CD4-positive, CD25-positive, alpha-beta regulatory T cell (primary cell): ENCODE data around the gene ING5. TPM values are rescaled to one million over a fixed set of nuclear protein-coding genes. Genes with fewer than 3 reads are reported as not detected.
A peak's percentile ranks its signal among the peaks of the same experiment; 100 is the strongest.
"Not testable (repeated sequence)": the region's sequence is repeated elsewhere in the genome, so short reads cannot be mapped to it uniquely, and the experiment has no call there.

Experiments used
- ATAC-seq, 2 donors: fragments of 150-1000 bp; cut with Tn5 transposase; one replicate each; pipeline ENCODE4 v1.10.0; 2021; ENCODE audit warnings: low read depth in 2 of 2, moderate number of reproducible peaks in 2 of 2, moderate library complexity in 1 of 2
- DNase-seq, 3 donors: peaks; one replicate each; pipeline versions ENCODE4 v3.0.0 to v3.0.0-alpha.2; 2012 to 2022; ENCODE audit warnings: mixed read lengths in 1 of 3
- H3K27ac ChIP-seq: one replicate; pipeline ENCODE4 v1.7.0; 2013; ENCODE audit warnings: mild to moderate bottlenecking, low read length; ENCODE audit not compliant: insufficient read depth, poor library complexity, severe bottlenecking
- H3K27me3 ChIP-seq: one replicate; pipeline ENCODE4 v1.7.0; 2013; ENCODE audit warnings: low read length; ENCODE audit not compliant: control insufficient read depth, insufficient read depth
- H3K36me3 ChIP-seq: one replicate; pipeline ENCODE4 v1.7.0; 2013; ENCODE audit warnings: mild to moderate bottlenecking, low read length, moderate library complexity; ENCODE audit not compliant: control insufficient read depth, insufficient read depth
- H3K4me1 ChIP-seq: 2 replicates; pipeline ENCODE4 v1.7.0; 2013; ENCODE audit warnings: mild to moderate bottlenecking, low read length; ENCODE audit not compliant: insufficient read depth, control insufficient read depth, poor library complexity, severe bottlenecking
- H3K4me3 ChIP-seq: one replicate; pipeline ENCODE4 v1.7.0; 2013; ENCODE audit warnings: low read depth, mild to moderate bottlenecking, low read length, moderate library complexity
- H3K9me3 ChIP-seq, 2 experiments: 1 replicate in 1 of 2; 2 replicates in 1 of 2; pipeline ENCODE4 v1.7.0; 2013; ENCODE audit warnings: low read length in 2 of 2, mild to moderate bottlenecking in 1 of 2, moderate library complexity in 1 of 2; ENCODE audit not compliant: control insufficient read depth in 2 of 2
- H3K27ac Mint-ChIP-seq, 3 donors: one replicate each; pipeline ENCODE4 v1.8.0; 2020 to 2022; ENCODE audit warnings: mild to moderate bottlenecking in 3 of 3, mixed read lengths in 3 of 3, moderate library complexity in 2 of 3
- H3K27me3 Mint-ChIP-seq: one replicate; pipeline ENCODE4 v1.8.0; 2022; ENCODE audit warnings: mild to moderate bottlenecking, mixed read lengths
- H3K36me3 Mint-ChIP-seq: one replicate; pipeline ENCODE4 v1.8.0; 2020; ENCODE audit warnings: mixed read lengths
- H3K4me1 Mint-ChIP-seq, 4 donors: one replicate each; pipeline ENCODE4 v1.8.0; 2020 to 2022; ENCODE audit warnings: mixed read lengths in 4 of 4, mild to moderate bottlenecking in 1 of 4
- H3K4me3 Mint-ChIP-seq, 4 donors: one replicate each; pipeline ENCODE4 v1.8.0; 2020 to 2022; ENCODE audit warnings: mild to moderate bottlenecking in 4 of 4, mixed read lengths in 4 of 4, moderate library complexity in 3 of 4
- H3K9me3 Mint-ChIP-seq, 7 donors: one replicate each; pipeline ENCODE4 v1.8.0; 2020 to 2022; ENCODE audit warnings: mixed read lengths in 7 of 7, mild to moderate bottlenecking in 3 of 7, moderate library complexity in 2 of 7
- polyA plus RNA-seq, 4 donors: library from polyadenylated mRNA; unstranded; fragments of 300-500 nt; fragmentation: Illumina TruSeq; gene quantifications; one replicate each; pipeline ENCODE4 v1.2.3, GENCODE V29; 2021
- total RNA-seq: library from RNA; stranded (reverse); gene quantifications from one replicate; pipeline ENCODE4 v1.2.3, GENCODE V29; 2022

ING5 gene
- total and polyA plus RNA-seq, 5 donors from 2014 or later: 16.7 to 64.8 (median 21.4) TPM

DNA sequence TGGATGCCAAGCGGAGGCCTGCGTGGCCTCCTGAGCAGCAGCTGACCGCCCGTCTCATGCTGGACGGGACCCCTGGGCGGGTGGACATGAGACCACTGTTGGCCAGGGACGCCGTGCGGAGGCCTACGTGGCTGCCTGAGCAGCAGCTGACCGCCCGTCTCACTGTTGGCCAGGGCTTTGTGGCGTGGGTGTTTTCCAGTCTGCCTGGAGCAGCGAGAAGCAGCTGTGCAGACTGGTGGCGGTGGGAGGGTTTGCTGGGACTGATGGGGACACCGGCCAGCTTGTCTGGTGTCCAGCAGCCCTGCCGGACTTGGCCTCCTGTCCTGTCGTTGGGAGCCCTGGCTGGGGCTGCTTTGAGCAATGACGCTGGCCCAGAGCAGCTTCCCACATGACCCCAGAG, 26.8 kb downstream of the ING5 start:
- ATAC-seq: no peak
- no peak overlapping the region for H3K4me3 ChIP-seq

GRCh38 chr2:241729868-241730267, 28.0 kb downstream of the ING5 start:
- Mint-ChIP-seq H3K4me3 (no peak overlapping the region), H3K27me3 (no peaks in the 10 kb centered on the region), H3K9me3 (no peaks in the 10 kb centered on the region), H3K27ac (no peak overlapping the region), H3K4me1 (peaks cover 0 to 18% (median 5%) of the 10 kb centered on the region in 4 donors), H3K36me3 (peaks cover 5% of the 10 kb centered on the region)
- Histone ChIP-seq H3K36me3 (peaks cover 2% of the 10 kb centered on the region), H3K27me3 (no peaks in the 10 kb centered on the region), H3K9me3 (no peaks in the 10 kb centered on the region), H3K27ac (no peak overlapping the region), H3K4me1 (peaks cover 9% of the 10 kb centered on the region), H3K4me3 (no peak overlapping the region)
- no peak for DNase-seq
- ATAC-seq: no peak

More for the DNA sequence above, 26.8 kb downstream of the ING5 start:
- Mint-ChIP-seq H3K27me3 (no peaks in the 10 kb centered on the region), H3K36me3 (peaks cover 12% of the 10 kb centered on the region), H3K27ac (no peak overlapping the region), H3K4me3 (no peak overlapping the region), H3K9me3 (no peaks in the 10 kb centered on the region), H3K4me1 (peaks cover 0 to 15% (median 4%) of the 10 kb centered on the region in 4 donors)
- no peak for DNase-seq
- Histone ChIP-seq H3K27me3 (no peaks in the 10 kb centered on the region), H3K36me3 (peaks cover 2% of the 10 kb centered on the region), H3K9me3 (no peaks in the 10 kb centered on the region), H3K4me1 (peaks cover 3% of the 10 kb centered on the region), H3K27ac (no peak overlapping the region)

GRCh38 chr2:241730671-241731293, 28.9 kb downstream of the ING5 start:
- H3K27ac Mint-ChIP-seq: no peak overlapping the region

GRCh38 chr2:241732513-241733186, 30.8 kb downstream of the ING5 start:
- not testable (repeated sequence) for H3K27me3 Mint-ChIP-seq, H3K9me3 ChIP-seq, H3K4me3 ChIP-seq, H3K27ac ChIP-seq, H3K27ac Mint-ChIP-seq, H3K9me3 Mint-ChIP-seq, ATAC-seq, H3K27me3 ChIP-seq, H3K36me3 ChIP-seq, H3K36me3 Mint-ChIP-seq
- Mint-ChIP-seq H3K4me1 (peaks cover 0 to 30% (median 11%) of the 10 kb centered on the region in 4 donors), H3K4me3 (peak overlapping the region; percentile 33 to 81 (median 70))
- DNase-seq: peak; percentile 34 to 50 (median 44)
- H3K4me1 ChIP-seq: peaks cover 19% of the 10 kb centered on the region

More at GRCh38 chr2:241730671-241731293, 28.9 kb downstream of the ING5 start:
- peaks cover 1% of the 10 kb centered on the region for H3K36me3 Mint-ChIP-seq
- DNase-seq: no peak
- no peak for ATAC-seq
- H3K36me3 ChIP-seq: peaks cover 2% of the 10 kb centered on the region
- no peaks in the 10 kb centered on the region for H3K27me3 Mint-ChIP-seq
- H3K4me1 ChIP-seq: peaks cover 18% of the 10 kb centered on the region
- H3K27ac ChIP-seq: no peak overlapping the region
- no peaks in the 10 kb centered on the region for H3K9me3 ChIP-seq
- peaks cover 0 to 23% (median 5%) of the 10 kb centered on the region in 4 donors for H3K4me1 Mint-ChIP-seq
- no peaks in the 10 kb centered on the region for H3K27me3 ChIP-seq
- H3K9me3 Mint-ChIP-seq: no peaks in the 10 kb centered on the region
- no peak overlapping the region for H3K4me3 ChIP-seq
- peak overlapping the region in 3 of 4 donors; percentile 28 to 77 (median 44) for H3K4me3 Mint-ChIP-seq

DNA sequence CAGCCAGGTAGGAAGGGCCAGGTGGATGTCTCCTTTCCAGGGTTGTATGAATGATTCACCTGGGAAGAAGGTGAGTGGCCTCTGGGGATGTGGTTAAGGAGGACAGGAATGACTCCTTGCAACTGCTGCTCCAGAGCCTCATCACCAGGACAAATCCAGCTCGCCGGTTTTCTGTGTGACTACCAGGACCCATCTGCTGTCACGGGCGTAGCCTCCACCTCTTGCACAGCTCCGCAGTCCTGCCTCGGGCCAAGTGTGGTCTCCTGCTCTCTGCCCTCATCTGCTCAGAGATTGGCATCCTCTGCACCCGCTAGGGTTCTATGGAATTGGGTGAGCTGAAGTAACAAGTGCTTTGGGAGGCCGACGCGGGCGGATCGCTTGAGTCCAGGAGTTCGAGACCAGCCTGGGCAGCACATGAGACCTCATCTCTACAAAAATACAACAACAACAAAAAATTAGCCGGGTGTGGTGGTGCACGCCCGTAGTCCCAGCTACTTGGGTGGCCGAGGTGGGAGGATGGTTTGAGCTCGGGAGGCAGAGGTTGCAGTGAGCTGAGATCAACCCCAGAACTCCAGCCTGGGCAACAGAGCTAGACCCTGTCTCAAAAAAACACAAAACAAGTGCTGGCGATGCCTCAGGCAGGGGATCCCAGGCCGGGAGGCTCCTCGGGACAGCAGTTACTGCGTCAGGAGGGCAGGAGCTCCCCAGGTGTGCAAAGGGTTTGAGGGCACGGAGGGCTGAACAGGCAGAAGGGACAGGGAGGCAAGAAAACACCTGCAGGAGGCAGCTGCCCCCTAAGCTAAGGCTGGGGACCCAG, 31.8 kb downstream of the ING5 start:
- H3K9me3 ChIP-seq: no peaks in the 10 kb centered on the region
- H3K4me1 ChIP-seq: peaks cover 19% of the 10 kb centered on the region
- no peak overlapping the region for H3K4me3 ChIP-seq
- DNase-seq (no peak), ATAC-seq (no peak)
- Mint-ChIP-seq H3K27me3 (no peaks in the 10 kb centered on the region), H3K9me3 (no peaks in the 10 kb centered on the region), H3K4me3 (peak overlapping the region; percentile 63 to 81 (median 77)), H3K36me3 (peaks cover under 1% of the 10 kb centered on the region), H3K27ac (peak overlapping the region in 2 of 3 donors; percentile 46 to 91), H3K4me1 (peaks cover 0 to 37% (median 15%) of the 10 kb centered on the region in 4 donors)
- H3K27ac ChIP-seq: no peak overlapping the region
- H3K27me3 ChIP-seq: no peaks in the 10 kb centered on the region
- H3K36me3 ChIP-seq: no peaks in the 10 kb centered on the region

DNA sequence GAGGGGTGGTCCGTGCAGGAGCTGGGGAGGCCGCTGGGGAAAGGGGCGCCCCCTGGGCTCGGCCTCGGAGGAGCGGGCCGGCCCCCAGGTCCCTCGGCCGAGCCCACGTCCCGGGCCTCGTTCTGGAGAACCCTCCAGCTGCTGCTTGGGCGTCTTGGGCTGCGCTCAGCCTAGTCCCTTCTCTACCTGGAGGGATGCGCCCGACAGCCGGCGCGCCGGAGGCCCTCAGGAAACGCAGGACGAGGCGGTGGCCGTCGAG, 32.3 kb downstream of the ING5 start:
- Mint-ChIP-seq H3K9me3 (no peaks in the 10 kb centered on the region), H3K36me3 (peaks cover 4% of the 10 kb centered on the region), H3K27me3 (no peaks in the 10 kb centered on the region), H3K4me3 (peak overlapping the region in 3 of 4 donors; percentile 76 to 81 (median 78)), H3K4me1 (peaks cover 0 to 40% (median 18%) of the 10 kb centered on the region in 4 donors), H3K27ac (no peak overlapping the region)
- Histone ChIP-seq H3K4me1 (peaks cover 19% of the 10 kb centered on the region), H3K36me3 (no peaks in the 10 kb centered on the region), H3K27ac (no peak overlapping the region), H3K27me3 (no peaks in the 10 kb centered on the region), H3K4me3 (no peak overlapping the region), H3K9me3 (no peaks in the 10 kb centered on the region)
- ATAC-seq (no peak), DNase-seq (no peak)

DNA sequence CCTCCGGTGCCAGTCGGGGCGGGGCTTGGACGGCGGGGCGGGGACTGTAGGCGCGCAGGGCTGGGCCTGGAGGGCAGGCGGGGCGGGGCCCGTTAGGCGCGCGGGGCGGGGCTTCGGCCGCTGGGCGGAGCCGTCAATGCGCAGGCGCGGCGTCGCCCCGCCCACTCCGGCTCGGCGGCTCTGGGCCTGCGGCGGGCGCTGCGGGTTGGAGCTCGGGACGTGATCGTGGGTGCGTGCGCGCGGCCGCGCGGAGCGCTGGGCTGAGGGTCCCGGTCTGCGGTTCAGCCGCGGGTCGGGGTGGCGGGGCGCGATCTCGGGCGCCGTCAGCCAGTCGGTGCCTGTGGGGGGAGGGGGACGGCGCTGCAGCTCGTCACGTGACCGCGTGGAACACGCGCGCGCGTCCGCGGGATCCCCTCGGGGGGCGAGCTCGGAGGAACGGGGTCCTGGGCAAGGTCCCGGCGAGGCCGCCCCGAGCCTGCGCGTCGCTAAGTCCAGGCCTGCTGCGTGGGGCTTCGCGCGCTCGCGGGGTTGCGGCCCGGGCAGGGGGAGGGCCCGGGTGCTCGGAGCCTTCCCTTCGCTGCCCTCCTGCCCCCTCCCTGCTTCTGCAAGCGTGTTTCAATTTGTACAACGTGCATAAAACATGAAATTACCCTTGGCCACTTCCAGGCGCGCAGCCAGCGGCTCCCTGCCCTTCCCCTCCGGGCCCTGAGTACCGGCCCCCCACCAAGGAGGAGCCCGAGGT, 32.8 kb downstream of the ING5 start, which contains the start of gene D2HGDH:
Gene D2HGDH (plus strand): TSS at position 164 of the 742 bp plus-strand sequence. CDS start 595 bp downstream, outside the sequence.
- Mint-ChIP-seq H3K9me3 (no peaks in the 10 kb centered on the region), H3K36me3 (peaks cover 4% of the 10 kb centered on the region), H3K4me3 (peak within 1 kb of the TSS; percentile 85 to 88 (median 86)), H3K27ac (peak within 1 kb of the TSS; percentile 54 to 91 (median 65)), H3K4me1 (peaks cover 0 to 45% (median 18%) of the 10 kb centered on the region in 4 donors), H3K27me3 (no peaks in the 10 kb centered on the region)
- Histone ChIP-seq H3K9me3 (no peaks in the 10 kb centered on the region), H3K27ac (peak within 1 kb of the TSS; percentile 78), H3K36me3 (no peaks in the 10 kb centered on the region), H3K4me3 (peak within 1 kb of the TSS; percentile 41), H3K27me3 (no peaks in the 10 kb centered on the region), H3K4me1 (peaks cover 21% of the 10 kb centered on the region)
- ATAC-seq (peak; percentile 91 to 92), DNase-seq (peak; percentile 88 to 92 (median 91))
